IMR-90 (cell line): ENCODE measurements around the gene PDF. TPM values are rescaled to one million over a fixed set of nuclear protein-coding genes. Genes with fewer than 3 reads are reported as not detected.

Experiments used
- ATAC-seq: fragments of 200-7000 bp; cut with Tn5 transposase; 2 replicates; pipeline ENCODE4 v1.9.1; 2020; ENCODE audit warnings: low read depth, mild to moderate bottlenecking, moderate library complexity
- BruUV-seq: library from RNA; stranded (reverse); fragments of 400-500 nt; replicated peaks from 2 replicates; lab custom pipeline; 2021; lab: Mats Ljungman, UMichigan
- CTCF ChIA-PET: fragments of 300-600 bp; formaldehyde crosslinking; extraction: SDS; loops from one replicate; lab custom pipeline; 2021; ENCODE audit warnings: antibody characterized with exemption; lab: Yijun Ruan, JAX
- POLR2A ChIA-PET: fragments of 300-600 bp; sonication (Branson Sonifier 250); formaldehyde crosslinking; loops from one replicate; lab custom pipeline; 2022; ENCODE audit warnings: antibody characterized with exemption; ENCODE audit not compliant: unreplicated experiment; lab: Charles Lee
- DNase-seq: peaks from one replicate; pipeline ENCODE4 v3.0.0; 2013
- H2AFZ ChIP-seq: replicated peaks from 2 replicates; pipeline ENCODE3; 2013; ENCODE audit warnings: low read length, mild to moderate bottlenecking; ENCODE audit not compliant: poor library complexity
- H2AK5ac ChIP-seq: 2 replicates; pipeline ENCODE4 v1.6.1; 2013; ENCODE audit warnings: low read depth, low read length, inconsistent platforms
- H2AK9ac ChIP-seq: replicated peaks from 2 replicates; pipeline ENCODE3; 2013; ENCODE audit warnings: mild to moderate bottlenecking, low read depth, low read length, moderate library complexity; ENCODE audit not compliant: poor library complexity
- H2BK120ac ChIP-seq: 2 replicates; pipeline ENCODE4 v1.6.1; 2013; ENCODE audit warnings: low read depth, low read length, inconsistent platforms
- H2BK15ac ChIP-seq: 3 replicates; pipeline ENCODE4 v1.6.1; 2013; ENCODE audit warnings: low read depth, low read length, inconsistent platforms
- H2BK20ac ChIP-seq: 2 replicates; pipeline ENCODE4 v1.6.1; 2013; ENCODE audit warnings: low read depth, mild to moderate bottlenecking, inconsistent platforms, low read length, moderate library complexity
- H2BK5ac ChIP-seq: 2 replicates; pipeline ENCODE4 v1.6.1; 2013; ENCODE audit warnings: mild to moderate bottlenecking, low read depth, low read length, inconsistent platforms; ENCODE audit not compliant: poor library complexity, severe bottlenecking
- H3K14ac ChIP-seq: replicated peaks from 2 replicates; pipeline ENCODE4 v1.6.1; 2013; ENCODE audit warnings: low read depth, low read length, inconsistent platforms
- H3K18ac ChIP-seq: 2 replicates; pipeline ENCODE4 v1.6.1; 2013; ENCODE audit warnings: low read depth, low read length, control low read depth
- H3K23ac ChIP-seq: 2 replicates; pipeline ENCODE4 v1.6.1; 2013; ENCODE audit warnings: low read depth, low read length, inconsistent platforms
- H3K27ac ChIP-seq: 2 replicates; pipeline ENCODE4 v1.5.1; 2013; ENCODE audit warnings: mild to moderate bottlenecking, control low read depth, low read length; ENCODE audit not compliant: insufficient read depth
- H3K27me3 ChIP-seq: 2 replicates; pipeline ENCODE4 v1.6.1; 2013; ENCODE audit warnings: low read length; ENCODE audit not compliant: control insufficient read depth, insufficient read depth
- H3K36me3 ChIP-seq: 2 replicates; pipeline ENCODE4 v1.6.1; 2013; ENCODE audit warnings: low read length, mixed read lengths; ENCODE audit not compliant: control insufficient read depth, insufficient read depth
- H3K4ac ChIP-seq: 2 replicates; pipeline ENCODE4 v1.6.1; 2013; ENCODE audit warnings: low read depth, low read length, inconsistent platforms
- H3K4me1 ChIP-seq: 2 replicates; pipeline ENCODE4 v1.6.1; 2013; ENCODE audit warnings: low read length, mixed read lengths; ENCODE audit not compliant: control insufficient read depth, insufficient read depth
- H3K4me2 ChIP-seq: 2 replicates; pipeline ENCODE4 v1.6.1; 2013; ENCODE audit warnings: low read depth, mild to moderate bottlenecking, control low read depth, low read length, moderate library complexity
- H3K4me3 ChIP-seq: 2 replicates; pipeline ENCODE4 v1.5.1; 2013; ENCODE audit warnings: low read depth, mild to moderate bottlenecking, control low read depth, low read length, moderate library complexity; ENCODE audit not compliant: insufficient read depth
- H3K56ac ChIP-seq: 2 replicates; pipeline ENCODE4 v1.6.1; 2013; ENCODE audit warnings: low read length, inconsistent platforms; ENCODE audit not compliant: insufficient read depth; ENCODE audit errors: extremely low read depth
- H3K79me1 ChIP-seq, 2 experiments: 2 replicates each; pipeline ENCODE4 v1.6.1; 2013; ENCODE audit warnings: low read length in 2 of 2, inconsistent platforms in 1 of 2, low read depth in 1 of 2
- H3K9ac ChIP-seq: 2 replicates; pipeline ENCODE4 v1.6.1; 2013; ENCODE audit warnings: low read depth, low read length, control low read depth
- H3K9me1 ChIP-seq: 2 replicates; pipeline ENCODE4 v1.6.1; 2013; ENCODE audit warnings: low read length, inconsistent platforms; ENCODE audit not compliant: insufficient read depth
- H3K9me3 ChIP-seq: 2 replicates; pipeline ENCODE4 v1.6.1; 2013; ENCODE audit warnings: low read length; ENCODE audit not compliant: control insufficient read depth, insufficient read depth
- H4K20me1 ChIP-seq: 2 replicates; pipeline ENCODE4 v1.6.1; 2013; ENCODE audit warnings: low read length, inconsistent platforms; ENCODE audit not compliant: insufficient read depth
- H4K5ac ChIP-seq: 2 replicates; pipeline ENCODE4 v1.6.1; 2013; ENCODE audit warnings: mild to moderate bottlenecking, low read depth, low read length, control low read depth
- H4K8ac ChIP-seq, 2 experiments: 2 replicates each; pipeline ENCODE4 v1.6.1; 2013; ENCODE audit warnings: low read depth in 2 of 2, low read length in 2 of 2, control low read depth in 1 of 2, inconsistent platforms in 1 of 2
- H4K91ac ChIP-seq: 2 replicates; pipeline ENCODE4 v1.6.1; 2013; ENCODE audit warnings: low read depth, low read length, inconsistent platforms; ENCODE audit not compliant: insufficient read depth
- BHLHE40 ChIP-seq: fragments of 150-350 bp; IDR thresholded peaks from 2 replicates; pipeline ENCODE4 v1.6.1; 2016; ENCODE audit warnings: mild to moderate bottlenecking, low read depth, low read length
- CEBPB ChIP-seq: IDR thresholded peaks from 2 replicates; pipeline ENCODE4 v1.6.1; 2012; ENCODE audit warnings: low read depth, low read length, improper control_type of control experiment
- CHD1 ChIP-seq: IDR thresholded peaks from 2 replicates; pipeline ENCODE4 v1.6.1; 2012; ENCODE audit warnings: low read depth, low read length, improper control_type of control experiment
- FOS ChIP-seq: fragments of 150-350 bp; IDR thresholded peaks from 2 replicates; pipeline ENCODE4 v1.6.1; 2016; ENCODE audit warnings: low read depth, low read length
- MAFK ChIP-seq: IDR thresholded peaks from 2 replicates; pipeline ENCODE4 v1.6.1; 2012; ENCODE audit warnings: low read depth, low read length, improper control_type of control experiment
- MAZ ChIP-seq: IDR thresholded peaks from 2 replicates; pipeline ENCODE4 v1.6.1; 2012; ENCODE audit warnings: low read depth, mild to moderate bottlenecking, low read length, improper control_type of control experiment, moderate library complexity, borderline replicate concordance
- MXI1 ChIP-seq: IDR thresholded peaks from 2 replicates; pipeline ENCODE4 v1.6.1; 2012; ENCODE audit warnings: low read depth, mild to moderate bottlenecking, low read length, moderate library complexity, borderline replicate concordance
- NFE2L2 ChIP-seq: fragments of 150-350 bp; IDR thresholded peaks from 2 replicates; pipeline ENCODE4 v1.6.1; 2016; ENCODE audit warnings: low read depth, mild to moderate bottlenecking, low read length
- POLR2A ChIP-seq: IDR thresholded peaks from 2 replicates; pipeline ENCODE4 v1.6.1; 2012; ENCODE audit warnings: mild to moderate bottlenecking, low read depth, low read length
- RAD21 ChIP-seq: IDR thresholded peaks from 2 replicates; pipeline ENCODE4 v1.6.1; 2012; ENCODE audit warnings: low read length, improper control_type of control experiment
- RCOR1 ChIP-seq: IDR thresholded peaks from 2 replicates; pipeline ENCODE4 v1.6.1; 2012; ENCODE audit warnings: mild to moderate bottlenecking, low read length, improper control_type of control experiment; ENCODE audit not compliant: insufficient replicate concordance
- RFX5 ChIP-seq: IDR thresholded peaks from 2 replicates; pipeline ENCODE4 v1.8.0; 2012; ENCODE audit warnings: low read depth, mild to moderate bottlenecking, low read length, moderate library complexity
- SMC3 ChIP-seq: fragments of 150-350 bp; IDR thresholded peaks from 2 replicates; pipeline ENCODE4 v1.6.1; 2016; ENCODE audit warnings: low read depth, mild to moderate bottlenecking, antibody characterized with exemption, low read length, moderate library complexity
- WGBS, 2 experiments: methylation state at CpG; one replicate each; pipeline versions ENCODE4 v1.1.5 to v1.1.7; 2013; ENCODE audit warnings: missing lambda C conversion rate in 2 of 2; ENCODE audit not compliant: insufficient read length in 1 of 2; ENCODE audit errors: extremely low coverage in 2 of 2; 5-methylcytosine and 5-hydroxymethylcytosine counted together
- dilution Hi-C: fragments of 300-500 bp; cut with HindIII; formaldehyde crosslinking; loops from one replicate; pipeline ENCODE4 v1.14.3; 2018; ENCODE audit warnings: low sequenced_read_pairs; ENCODE audit not compliant: unreplicated experiment
- in situ Hi-C: fragments of 300-500 bp; cut with MboI; formaldehyde crosslinking; loops from 3 replicates; pipeline ENCODE4 v1.14.3; 2019; ENCODE audit warnings: low sequenced_read_pairs, inconsistent platforms, mixed read lengths
- intact Hi-C: fragments of 100-400 bp; cut with micrococcal nuclease; formaldehyde crosslinking; loops from 2 replicates; pipeline ENCODE4 v1.10.0; 2022
- polyA plus RNA-seq, 3 experiments: library from polyadenylated mRNA; depleted of rRNA; stranded (reverse); fragments of >200 nt; gene quantifications; 2 replicates each; pipeline ENCODE4 v1.2.3, GENCODE V29; 2012; ENCODE audit warnings: low replicate concordance in 1 of 3
- total RNA-seq: library from RNA; depleted of rRNA; stranded (reverse); fragments of >200 nt; gene quantifications from 2 replicates; pipeline ENCODE4 v1.2.3, GENCODE V29; 2012
- TF ChIP-seq, protein P1 (sequence below): fragments of 150-350 bp; IDR thresholded peaks from 2 replicates; pipeline ENCODE4 v1.6.1; 2017; ENCODE audit warnings: mild to moderate bottlenecking, antibody characterized with exemption, low read length, low read depth
- TF ChIP-seq, protein P2 (sequence below): fragments of 150-350 bp; IDR thresholded peaks from 2 replicates; pipeline ENCODE4 v1.6.1; 2016; ENCODE audit warnings: low read depth, mild to moderate bottlenecking, low read length, moderate library complexity, borderline replicate concordance
- TF ChIP-seq, protein P3 (sequence below): conservative IDR thresholded peaks from 2 replicates; pipeline ENCODE4 v1.5.1; 2012; ENCODE audit warnings: mild to moderate bottlenecking, low read depth, low read length, improper control_type of control experiment

The PDF gene
- total and polyA plus RNA-seq, 2 of the 4 experiments (the other 2 are of a cell fraction): 4.5 to 6.4 TPM

DNA sequence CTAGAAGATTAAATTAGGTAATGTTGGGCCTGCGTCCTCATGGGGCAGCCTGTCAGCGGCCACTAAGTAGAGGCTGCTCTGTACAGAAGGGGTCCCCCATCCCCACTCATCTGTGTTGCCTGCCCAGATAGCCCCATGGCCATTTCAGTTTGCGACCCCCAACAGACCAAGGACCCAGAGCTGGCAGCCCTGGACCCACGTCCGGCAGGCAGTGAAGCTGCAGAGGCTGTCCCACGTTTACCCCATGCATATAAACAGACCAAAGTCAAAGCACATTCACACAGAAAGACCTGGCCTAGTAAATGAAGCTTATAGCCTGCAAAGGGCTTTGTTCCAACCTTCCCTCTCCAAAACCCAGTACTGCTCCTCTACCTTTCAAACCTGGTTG lies 4.6 kb downstream of the PDF start:
- no peak overlapping the region for H2AK9ac ChIP-seq
- no peak overlapping the region for H3K14ac ChIP-seq
- H3K18ac ChIP-seq: no peak overlapping the region
- H3K9ac ChIP-seq: no peak overlapping the region
- H2BK5ac ChIP-seq: no peak overlapping the region
- no peak overlapping the region for H2BK20ac ChIP-seq
- TF ChIP-seq NFE2L2: no peak
- TF ChIP-seq MAZ: no peak
- no peak for TF ChIP-seq RFX5
- no peak for TF ChIP-seq RAD21
- TF ChIP-seq RCOR1: no peak
- TF ChIP-seq CEBPB: no peak
- TF ChIP-seq, protein P1, sequence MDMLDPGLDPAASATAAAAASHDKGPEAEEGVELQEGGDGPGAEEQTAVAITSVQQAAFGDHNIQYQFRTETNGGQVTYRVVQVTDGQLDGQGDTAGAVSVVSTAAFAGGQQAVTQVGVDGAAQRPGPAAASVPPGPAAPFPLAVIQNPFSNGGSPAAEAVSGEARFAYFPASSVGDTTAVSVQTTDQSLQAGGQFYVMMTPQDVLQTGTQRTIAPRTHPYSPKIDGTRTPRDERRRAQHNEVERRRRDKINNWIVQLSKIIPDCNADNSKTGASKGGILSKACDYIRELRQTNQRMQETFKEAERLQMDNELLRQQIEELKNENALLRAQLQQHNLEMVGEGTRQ: no peak
- no peak for TF ChIP-seq MXI1
- TF ChIP-seq, protein P2, sequence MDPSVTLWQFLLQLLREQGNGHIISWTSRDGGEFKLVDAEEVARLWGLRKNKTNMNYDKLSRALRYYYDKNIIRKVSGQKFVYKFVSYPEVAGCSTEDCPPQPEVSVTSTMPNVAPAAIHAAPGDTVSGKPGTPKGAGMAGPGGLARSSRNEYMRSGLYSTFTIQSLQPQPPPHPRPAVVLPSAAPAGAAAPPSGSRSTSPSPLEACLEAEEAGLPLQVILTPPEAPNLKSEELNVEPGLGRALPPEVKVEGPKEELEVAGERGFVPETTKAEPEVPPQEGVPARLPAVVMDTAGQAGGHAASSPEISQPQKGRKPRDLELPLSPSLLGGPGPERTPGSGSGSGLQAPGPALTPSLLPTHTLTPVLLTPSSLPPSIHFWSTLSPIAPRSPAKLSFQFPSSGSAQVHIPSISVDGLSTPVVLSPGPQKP: no peak
- TF ChIP-seq SMC3: no peak
- no peak for TF ChIP-seq MAFK
- no peak for TF ChIP-seq CHD1
- TF ChIP-seq BHLHE40: no peak
- no peak for TF ChIP-seq POLR2A
- TF ChIP-seq FOS: no peak
- TF ChIP-seq, protein P3, sequence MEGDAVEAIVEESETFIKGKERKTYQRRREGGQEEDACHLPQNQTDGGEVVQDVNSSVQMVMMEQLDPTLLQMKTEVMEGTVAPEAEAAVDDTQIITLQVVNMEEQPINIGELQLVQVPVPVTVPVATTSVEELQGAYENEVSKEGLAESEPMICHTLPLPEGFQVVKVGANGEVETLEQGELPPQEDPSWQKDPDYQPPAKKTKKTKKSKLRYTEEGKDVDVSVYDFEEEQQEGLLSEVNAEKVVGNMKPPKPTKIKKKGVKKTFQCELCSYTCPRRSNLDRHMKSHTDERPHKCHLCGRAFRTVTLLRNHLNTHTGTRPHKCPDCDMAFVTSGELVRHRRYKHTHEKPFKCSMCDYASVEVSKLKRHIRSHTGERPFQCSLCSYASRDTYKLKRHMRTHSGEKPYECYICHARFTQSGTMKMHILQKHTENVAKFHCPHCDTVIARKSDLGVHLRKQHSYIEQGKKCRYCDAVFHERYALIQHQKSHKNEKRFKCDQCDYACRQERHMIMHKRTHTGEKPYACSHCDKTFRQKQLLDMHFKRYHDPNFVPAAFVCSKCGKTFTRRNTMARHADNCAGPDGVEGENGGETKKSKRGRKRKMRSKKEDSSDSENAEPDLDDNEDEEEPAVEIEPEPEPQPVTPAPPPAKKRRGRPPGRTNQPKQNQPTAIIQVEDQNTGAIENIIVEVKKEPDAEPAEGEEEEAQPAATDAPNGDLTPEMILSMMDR: no peak
- no peak overlapping the region for H3K4me2 ChIP-seq
- peaks cover 72% of the 10 kb centered on the region for H4K20me1 ChIP-seq
- peaks cover 12% of the 10 kb centered on the region for H3K4me1 ChIP-seq
- intact Hi-C loops: no loop called here
- no peaks in the 10 kb centered on the region for H3K27me3 ChIP-seq
- H2AFZ ChIP-seq: no peak overlapping the region
- POLR2A ChIA-PET: interaction anchor here (0.7 kb wide), 1 partner anchor 203 kb away, joined by 4 read pairs; no protein-coding TSS in a partner anchor
- no peaks in the 10 kb centered on the region for H3K9me3 ChIP-seq
- no peak overlapping the region for H2BK15ac ChIP-seq
- no peak overlapping the region for H4K8ac ChIP-seq
- H3K79me1 ChIP-seq: peaks cover 43 to 82% of the 10 kb centered on the region in 2 experiments
- dilution Hi-C loops: no loop called here
- 80% methylated on average over 3 of the region's 6 CpGs; no CpG with 5 or more reads in 1 of the 2 experiments for WGBS, 2 experiments
- ATAC-seq (no peak), DNase-seq (no peak)
- H3K56ac ChIP-seq: no peak overlapping the region
- no peak overlapping the region for H4K5ac ChIP-seq
- peaks cover 56% of the 10 kb centered on the region for H3K36me3 ChIP-seq
- CTCF ChIA-PET: no interaction called here
- H4K91ac ChIP-seq: no peak overlapping the region
- H2AK5ac ChIP-seq: no peak overlapping the region
- H2BK120ac ChIP-seq: no peak overlapping the region
- H3K27ac ChIP-seq: no peak overlapping the region
- no peak overlapping the region for H3K23ac ChIP-seq
- no peak overlapping the region for H3K4ac ChIP-seq
- H3K4me3 ChIP-seq: no peak overlapping the region
- no TSS peak for BruUV-seq
- H3K9me1 ChIP-seq: peaks cover 13% of the 10 kb centered on the region
- in situ Hi-C loops: no loop called here
